H1 (cell line): ENCODE data around the gene SP8. TPM values are rescaled to one million over a fixed set of nuclear protein-coding genes. Genes with fewer than 3 reads are reported as not detected.

ENCODE experiments used
- CTCF ChIA-PET: fragments of 300-600 bp; sonication (Branson Sonifier 250); formaldehyde crosslinking; loops from one replicate; lab custom pipeline; 2021; ENCODE audit not compliant: partially characterized antibody; lab: Charles Lee
- POLR2A ChIA-PET: fragments of 300-600 bp; sonication (Branson Sonifier 250); formaldehyde crosslinking; loops from one replicate; lab custom pipeline; 2021; ENCODE audit warnings: inconsistent platforms; ENCODE audit not compliant: partially characterized antibody; lab: Charles Lee
- DNase-seq, 2 experiments: peaks; one replicate each; pipeline versions ENCODE4 v3.0.0 to v3.0.0-alpha.2; 2010 to 2022; ENCODE audit warnings: low spot score in 2 of 2, low read depth in 1 of 2, mixed read lengths in 1 of 2
- FAIRE-seq: peaks from 2 replicates; lab custom pipeline; 2011; peaks lifted over from hg19 to GRCh38; lab: Jason Lieb, UNC
- H2AFZ ChIP-seq: 2 replicates; pipeline ENCODE4 v1.8.1; 2012; ENCODE audit warnings: low read length, inconsistent platforms
- H2AK5ac ChIP-seq: 2 replicates; pipeline ENCODE4 v1.6.1; 2013; ENCODE audit warnings: low read depth, low read length
- H2BK120ac ChIP-seq: replicated peaks from 2 replicates; pipeline ENCODE3; 2013; ENCODE audit warnings: low read depth, low read length, inconsistent platforms
- H2BK12ac ChIP-seq: 2 replicates; pipeline ENCODE4 v1.6.1; 2013; ENCODE audit warnings: low read depth, low read length
- H2BK15ac ChIP-seq: 2 replicates; pipeline ENCODE4 v1.6.1; 2013; ENCODE audit warnings: low read length
- H2BK20ac ChIP-seq: 2 replicates; pipeline ENCODE4 v1.6.1; 2013; ENCODE audit warnings: low read length
- H2BK5ac ChIP-seq: 2 replicates; pipeline ENCODE4 v1.6.1; 2013; ENCODE audit warnings: low read depth, low read length
- H3K14ac ChIP-seq: 2 replicates; pipeline ENCODE4 v1.6.1; 2013; ENCODE audit warnings: inconsistent platforms; ENCODE audit not compliant: insufficient read length
- H3K18ac ChIP-seq: 2 replicates; pipeline ENCODE4 v1.6.1; 2013; ENCODE audit warnings: low read length; ENCODE audit errors: extremely low read depth
- H3K23ac ChIP-seq: 2 replicates; pipeline ENCODE4 v1.6.1; 2013; ENCODE audit warnings: inconsistent platforms; ENCODE audit not compliant: insufficient read length
- H3K23me2 ChIP-seq: 2 replicates; pipeline ENCODE4 v1.6.1; 2013; ENCODE audit warnings: low read depth, low read length
- H3K27ac ChIP-seq: 2 replicates; pipeline ENCODE4 v1.6.1; 2011; ENCODE audit warnings: low read depth, low read length, inconsistent platforms
- H3K27me3 ChIP-seq, 4 experiments: replicated peaks in 1 of 4; 1 replicate in 1 of 4; 2 replicates in 3 of 4; pipeline versions ENCODE4 v1.6.1 to v1.8.1; 2011 to 2013; ENCODE audit warnings: low read length in 3 of 4, mild to moderate bottlenecking in 3 of 4, inconsistent platforms in 2 of 4, mixed read lengths in 2 of 4, moderate library complexity in 1 of 4; ENCODE audit not compliant: control insufficient read depth in 3 of 4, insufficient read depth in 3 of 4; ENCODE audit errors: extremely low read depth in 1 of 4
- H3K36me3 ChIP-seq, 4 experiments: 2 replicates each; pipeline versions ENCODE4 v1.6.1 to v1.8.1; 2011 to 2013; ENCODE audit warnings: mild to moderate bottlenecking in 4 of 4, low read length in 3 of 4, moderate library complexity in 2 of 4, control low read depth in 1 of 4, inconsistent platforms in 1 of 4; ENCODE audit not compliant: insufficient read depth in 4 of 4, control insufficient read depth in 2 of 4
- H3K4ac ChIP-seq: replicated peaks from 2 replicates; pipeline ENCODE3; 2013; ENCODE audit warnings: low read length, low read depth, mixed read lengths, inconsistent platforms; ENCODE audit not compliant: insufficient read length
- H3K4me1 ChIP-seq, 4 experiments: replicated peaks in 1 of 4; 1 replicate in 1 of 4; 2 replicates in 3 of 4; pipeline versions ENCODE4 v1.6.1 to v1.8.1; 2011 to 2013; ENCODE audit warnings: low read length in 3 of 4, inconsistent platforms in 2 of 4, mixed read lengths in 1 of 4; ENCODE audit not compliant: insufficient read depth in 4 of 4, control insufficient read depth in 3 of 4
- H3K4me2 ChIP-seq, 2 experiments: 2 replicates each; pipeline versions ENCODE4 v1.6.1 to v1.8.1; 2011 to 2013; ENCODE audit warnings: low read depth in 2 of 2, low read length in 2 of 2, control low read depth in 1 of 2, inconsistent platforms in 1 of 2, mild to moderate bottlenecking in 1 of 2; ENCODE audit not compliant: insufficient read depth in 1 of 2
- H3K4me3 ChIP-seq, 4 experiments: fragments of 200-600, 300-600 bp in 1 of 4; sonication (generic), shearing (Covaris generic), sonication (Bioruptor Twin) in 1 of 4; 2 replicates each; pipeline versions ENCODE4 v1.5.1 to v1.8.1; 2011 to 2016; ENCODE audit warnings: low read length in 4 of 4, low read depth in 3 of 4, control low read depth in 2 of 4, inconsistent platforms in 2 of 4, mild to moderate bottlenecking in 2 of 4, mixed read lengths in 1 of 4, moderate library complexity in 1 of 4; ENCODE audit not compliant: insufficient read depth in 2 of 4; ENCODE audit errors: extremely low read depth in 1 of 4
- H3K56ac ChIP-seq: replicated peaks from 2 replicates; pipeline ENCODE3; 2013; ENCODE audit warnings: low read depth, mild to moderate bottlenecking, mixed read lengths, low read length, inconsistent platforms; ENCODE audit not compliant: insufficient read length
- H3K79me1 ChIP-seq: 2 replicates; pipeline ENCODE4 v1.6.1; 2013; ENCODE audit warnings: low read depth, low read length, control low read depth
- H3K79me2 ChIP-seq, 2 experiments: 2 replicates each; pipeline versions ENCODE4 v1.6.1 to v1.8.1; 2012 to 2013; ENCODE audit warnings: low read length in 2 of 2, mild to moderate bottlenecking in 2 of 2, inconsistent platforms in 1 of 2; ENCODE audit not compliant: insufficient read depth in 2 of 2, control insufficient read depth in 1 of 2
- H3K9ac ChIP-seq, 4 experiments: replicated peaks in 1 of 4; 1 replicate in 1 of 4; 2 replicates in 3 of 4; pipeline versions ENCODE4 v1.6.1 to v1.8.1; 2011 to 2013; ENCODE audit warnings: low read depth in 3 of 4, low read length in 3 of 4, control low read depth in 2 of 4, mild to moderate bottlenecking in 2 of 4, moderate library complexity in 2 of 4, inconsistent platforms in 1 of 4; ENCODE audit errors: extremely low read depth in 1 of 4
- H3K9me3 ChIP-seq, 2 experiments: 2 replicates each; pipeline versions ENCODE4 v1.6.1 to v1.8.1; 2012 to 2013; ENCODE audit warnings: mild to moderate bottlenecking in 2 of 2, moderate library complexity in 2 of 2, control low read depth in 1 of 2, inconsistent platforms in 1 of 2, low read depth in 1 of 2, low read length in 1 of 2, mixed read lengths in 1 of 2; ENCODE audit not compliant: insufficient read depth in 2 of 2
- H4K20me1 ChIP-seq, 2 experiments: replicated peaks in 1 of 2; 2 replicates each; pipeline versions ENCODE3 to v1.8.1; 2011 to 2013; ENCODE audit warnings: inconsistent platforms in 2 of 2, low read length in 2 of 2, mild to moderate bottlenecking in 1 of 2; ENCODE audit not compliant: insufficient read depth in 2 of 2, control insufficient read depth in 1 of 2
- H4K5ac ChIP-seq: 2 replicates; pipeline ENCODE4 v1.6.1; 2013; ENCODE audit warnings: low read length, low read depth, mixed read lengths, inconsistent platforms; ENCODE audit not compliant: insufficient read length
- H4K8ac ChIP-seq: 2 replicates; pipeline ENCODE4 v1.8.0; 2013; ENCODE audit warnings: mild to moderate bottlenecking, moderate library complexity, low read length, inconsistent platforms; ENCODE audit not compliant: insufficient read depth; ENCODE audit errors: extremely low read depth
- H4K91ac ChIP-seq: replicated peaks from 2 replicates; pipeline ENCODE3; 2013; ENCODE audit warnings: low read length, mixed read lengths, inconsistent platforms; ENCODE audit not compliant: insufficient read length
- ASH2L ChIP-seq: fragments of 200-600, 300-600 bp; sonication (generic); IDR thresholded peaks from one replicate; pipeline ENCODE4 v1.7.1; 2017; ENCODE audit warnings: low read length
- CTCF ChIP-seq, 3 experiments: IDR thresholded peaks; 1 replicate in 2 of 3; 2 replicates in 1 of 3; pipeline versions ENCODE4 v1.5.1 to v1.6.1; 2011; ENCODE audit warnings: low read length in 3 of 3, mild to moderate bottlenecking in 3 of 3, inconsistent platforms in 2 of 3, low read depth in 1 of 3, moderate library complexity in 1 of 3; ENCODE audit not compliant: insufficient read depth in 1 of 3; ENCODE audit errors: control extremely low read depth in 1 of 3
- KDM4A ChIP-seq: IDR thresholded peaks from one replicate; pipeline ENCODE4 v1.7.1; 2012; ENCODE audit warnings: low read depth, mild to moderate bottlenecking, moderate library complexity, low read length, inconsistent platforms; ENCODE audit not compliant: severe bottlenecking
- RBBP5 ChIP-seq: IDR thresholded peaks from 2 replicates; pipeline ENCODE4 v1.7.1; 2012; ENCODE audit warnings: low read depth, mild to moderate bottlenecking, inconsistent platforms, low read length, moderate library complexity, borderline replicate concordance
- WGBS, 2 experiments: shearing (Covaris generic) in 1 of 2; methylation state at CpG; one replicate each; pipeline versions ENCODE4 v1.1.6 to v1.1.7; 2013 to 2015; ENCODE audit warnings: low lambda C conversion rate in 2 of 2, mixed read lengths in 2 of 2, inconsistent platforms in 1 of 2, low coverage in 1 of 2, missing lambda C conversion rate in 1 of 2; ENCODE audit not compliant: insufficient replicate concordance in 2 of 2, insufficient coverage in 1 of 2, insufficient read length in 1 of 2; ENCODE audit errors: extremely low coverage in 1 of 2, missing lambda C conversion rate in 1 of 2; 5-methylcytosine and 5-hydroxymethylcytosine counted together
- polyA plus RNA-seq, 7 experiments: library from polyadenylated mRNA; depleted of rRNA in 3 of 7; stranded (reverse) in 5 of 7; unstranded in 2 of 7; fragments of >200 nt in 5 of 7; fragments of 200-250 nt in 2 of 7; gene quantifications; 1 replicate in 5 of 7; 2 replicates in 1 of 7; 4 replicates in 1 of 7; pipeline versions ENCODE4 v1.2.1 to v1.2.3, GENCODE V29; 2011 to 2013; ENCODE audit warnings: missing spikeins in 2 of 7, mixed read lengths in 2 of 7
- total RNA-seq: library from RNA; stranded (reverse); fragmentation: NEBNext Ultra II Directional; extraction: Animal tissue kit (Norgen Biotek cat#: 25700); gene quantifications from 2 replicates; pipeline ENCODE4 v1.2.1, GENCODE V29; 2021
- TF ChIP-seq, protein P1 (sequence below): IDR thresholded peaks from 2 replicates; pipeline ENCODE4 v1.6.1; 2012; ENCODE audit warnings: inconsistent platforms
- TF ChIP-seq, protein P2 (sequence below): IDR thresholded peaks from 2 replicates; pipeline ENCODE4 v1.6.1; 2012; ENCODE audit warnings: inconsistent platforms

The SP8 gene
- total and polyA plus RNA-seq, 2 of the 8 experiments (the other 6 are each of a cell fraction or from before 2014, with no cell fraction given) = 11.3 to 12.0 TPM

- H3K4me2 ChIP-seq = peak overlapping the region; percentile 91 to 99
- H3K79me2 ChIP-seq = peaks cover 0 to 33% of the 10 kb centered on the region in 2 experiments; a peak in 2 of 4 replicates
- H3K27me3 ChIP-seq = peaks cover 2 to 30% (median 15%) of the 10 kb centered on the region in 4 experiments
- H2BK20ac ChIP-seq = peak overlapping the region; percentile 80; the same call in 1 of the 2 replicates
- peak overlapping the region in 3 of 4 experiments; percentile 35 to 45 (median 42); a peak in 3 of 7 replicates for H3K9ac ChIP-seq
- peak overlapping the region; percentile 99; the same call in 1 of the 2 replicates for H2BK12ac ChIP-seq
- FAIRE-seq = no peak
- peaks cover 22% of the 10 kb centered on the region for H3K23me2 ChIP-seq
- H4K5ac ChIP-seq = peak overlapping the region; percentile 27
- no peak overlapping the region for H3K56ac ChIP-seq
- DNase-seq = peak in 1 of 2 experiments; percentile 75
- H2BK15ac ChIP-seq = peak overlapping the region; percentile 92; the same call in 1 of the 2 replicates
- H4K8ac ChIP-seq = peak overlapping the region; percentile 94; the same call in 1 of the 2 replicates
- H2BK5ac ChIP-seq = peak overlapping the region; percentile 32; the same call in 1 of the 2 replicates
- 1% methylated on average over 59 of the region's 93 CpGs; no CpG with 5 or more reads in 1 of the 2 experiments for WGBS, 2 experiments
- CTCF ChIA-PET = interaction anchor here (0.6 to 7.9 kb wide), 9 partner anchors 8 to 297 kb away, joined by 3 to 48 read pairs (median 4); no protein-coding TSS in a partner anchor
- H2BK120ac ChIP-seq = no peak overlapping the region
- peak overlapping the region; percentile 61 for H4K91ac ChIP-seq
- H3K23ac ChIP-seq = no peak overlapping the region
- H2AFZ ChIP-seq = no peak overlapping the region
- H2AK5ac ChIP-seq = no peak overlapping the region
- H3K36me3 ChIP-seq = no peaks in the 10 kb centered on the region
- no peak overlapping the region for H3K14ac ChIP-seq
- no peaks in the 10 kb centered on the region for H4K20me1 ChIP-seq
- no peaks in the 10 kb centered on the region for H3K9me3 ChIP-seq
- no peaks in the 10 kb centered on the region for H3K79me1 ChIP-seq
- no peak overlapping the region for H3K4ac ChIP-seq
- H3K4me3 ChIP-seq = peak overlapping the region; percentile 61 to 87 (median 76)
- no peak overlapping the region for H3K27ac ChIP-seq
- POLR2A ChIA-PET = interaction anchor here (1.3 to 14.6 kb wide), 3 partner anchors 10 to 52 kb away, joined by 4 to 192 read pairs (median 8); partner anchors contain the start of gene SP8
- peak overlapping the region; percentile 81 for H3K18ac ChIP-seq
- H3K4me1 ChIP-seq = peaks cover 5 to 25% (median 15%) of the 10 kb centered on the region in 4 experiments
- TF ChIP-seq, protein P1, sequence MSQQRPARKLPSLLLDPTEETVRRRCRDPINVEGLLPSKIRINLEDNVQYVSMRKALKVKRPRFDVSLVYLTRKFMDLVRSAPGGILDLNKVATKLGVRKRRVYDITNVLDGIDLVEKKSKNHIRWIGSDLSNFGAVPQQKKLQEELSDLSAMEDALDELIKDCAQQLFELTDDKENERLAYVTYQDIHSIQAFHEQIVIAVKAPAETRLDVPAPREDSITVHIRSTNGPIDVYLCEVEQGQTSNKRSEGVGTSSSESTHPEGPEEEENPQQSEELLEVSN = peak; percentile 96
- TF ChIP-seq KDM4A (peak; percentile 93), RBBP5 (peak; percentile 96), CTCF (IDR thresholded peaks at IDR 0.05; ENCODE audit: control extremely low read depth in 1 of 3, insufficient read depth in 1 of 3, low read depth in 1 of 3, low read length in 3 of 3) (peak; percentile 43 to 49 (median 48)), ASH2L (peak; percentile 6)
- TF ChIP-seq, protein P2, sequence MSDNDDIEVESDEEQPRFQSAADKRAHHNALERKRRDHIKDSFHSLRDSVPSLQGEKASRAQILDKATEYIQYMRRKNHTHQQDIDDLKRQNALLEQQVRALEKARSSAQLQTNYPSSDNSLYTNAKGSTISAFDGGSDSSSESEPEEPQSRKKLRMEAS = peak; percentile 98
These were observed 2.1 kb downstream of the SP8 start for GRCh38 chr7:20784388-20785156.
